Heart left ventricle (tissue), 16 donors: Measurements from ENCODE around the gene CLCN4. TPM values are rescaled to one million over a fixed set of nuclear protein-coding genes. Genes with fewer than 3 reads are reported as not detected.

Source experiments
- ATAC-seq, 4 donors: fragments of 200-7000 bp; cut with Tn5 transposase; one replicate each; pipeline ENCODE4 v1.9.1; 2020 to 2022; ENCODE audit warnings: moderate library complexity in 4 of 4, mild to moderate bottlenecking in 3 of 4, moderate number of reproducible peaks in 1 of 4
- DNase-seq, 5 donors: peaks; one replicate each; pipeline ENCODE4 v3.0.0-alpha.2; 2020
- H3K27ac ChIP-seq, 12 donors: fragments of 200-600 bp; sonication (generic) in 4 of 12; one replicate each; pipeline versions ENCODE4 v1.5.0 to v1.8.0; 2016 to 2022; ENCODE audit warnings: mild to moderate bottlenecking in 2 of 12
- H3K27me3 ChIP-seq, 9 donors: fragments of 200-600 bp; sonication (generic) in 2 of 9; one replicate each; pipeline versions ENCODE4 v1.5.1 to v1.8.0; 2016 to 2022; ENCODE audit warnings: mild to moderate bottlenecking in 3 of 9
- H3K36me3 ChIP-seq, 9 donors: fragments of 200-600 bp; sonication (generic) in 2 of 9; one replicate each; pipeline versions ENCODE4 v1.5.0 to v1.8.0; 2018 to 2022; ENCODE audit warnings: mild to moderate bottlenecking in 2 of 9
- H3K4me1 ChIP-seq, 12 donors: fragments of 200-600 bp; sonication (generic) in 4 of 12; one replicate each; pipeline versions ENCODE4 v1.5.0 to v1.8.0; 2016 to 2022; ENCODE audit warnings: mild to moderate bottlenecking in 3 of 12
- H3K4me3 ChIP-seq, 12 donors: fragments of 200-600 bp; sonication (generic) in 4 of 12; one replicate each; pipeline versions ENCODE4 v1.5.0 to v1.8.0; 2017 to 2022; ENCODE audit warnings: mild to moderate bottlenecking in 9 of 12, moderate library complexity in 4 of 12
- H3K9me3 ChIP-seq, 12 donors: fragments of 200-600 bp; sonication (generic) in 4 of 12; one replicate each; pipeline versions ENCODE4 v1.5.0 to v1.8.0; 2016 to 2022; ENCODE audit warnings: mild to moderate bottlenecking in 1 of 12
- CTCF ChIP-seq, 12 donors: fragments of 200-600 bp; sonication (generic) in 4 of 12; IDR thresholded peaks; one replicate each; pipeline versions ENCODE4 v1.5.0 to v1.8.0; 2018 to 2022; ENCODE audit warnings: antibody characterized with exemption in 12 of 12, mild to moderate bottlenecking in 5 of 12
- POLR2A ChIP-seq, 2 donors: fragments of 450-650 bp; IDR thresholded peaks; one replicate each; pipeline ENCODE4 v1.6.1; 2017; ENCODE audit warnings: antibody characterized with exemption in 2 of 2, mild to moderate bottlenecking in 2 of 2, moderate library complexity in 2 of 2
- WGBS, 4 donors: extraction: QIAGEN DNeasy Blood & Tissue Kit in 2 of 4; methylation state at CpG; one replicate each; pipeline versions ENCODE4 v1.1.5 to v1.1.7; 2013 to 2018; 5-methylcytosine and 5-hydroxymethylcytosine counted together
- intact Hi-C, 10 donors: fragments of 100-400 bp; cut with DNase I; formaldehyde crosslinking; loops; one replicate each; pipeline versions ENCODE4 v1.11.1 to v1.14.2; 2022
- polyA plus RNA-seq, 2 donors: library from polyadenylated mRNA; stranded (reverse); fragments of 200-250 nt; gene quantifications; one replicate each; pipeline ENCODE4 v1.2.3, GENCODE V29; 2013
- total RNA-seq, 9 donors: library from RNA; depleted of rRNA in 2 of 9; stranded (reverse); fragments of >200 nt in 2 of 9; fragmentation: NEBNext Ultra II Directional in 3 of 9; extraction: Animal tissue kit (Norgen Biotek cat#: 25700) in 3 of 9; gene quantifications; one replicate each; pipeline versions ENCODE4 v1.1.0 to v1.2.4, GENCODE V29; 2016 to 2023
- donor health status: ischemic (EF 13 %, LVEDD 7.1; RV severe dilation, severe dysfunction).
- donor health status: healthy with polysubstance abuse.
- donor health status: DM: no; HTN: yes; CAD: no.
- donor health status: DM: no; HTN: no; CAD: no.
- donor health status: ischemic (EF 25% LVEDD 6.9; RV normal size, moderate dysfunction).
- donor health status: ischemic (EF 25% LVEDD 5.7; RV mildly dilated, moderate dysfunction).
- donor health status: healthy.
- donor health status: DM: yes; HTN: yes; CAD: no.
- donor health status: ischemic (EF 35%, LVEDD 5.7; RV mildly dilated, moderate dysfunction).
- donor health status: nonischemic (EF 11% LVEDD 7.7; RV severe dilation, severe dysfunction).
- donor health status: DM: yes; HTN: yes; CAD: no.
- donor health status: PGD.
- donor health status: ischemic (EF 29% LVEDD 5.4; RV normal size, mild dysfunction).
- donor health status: nonischemic (EF 23%, LVEDD 6.1; RV moderate dilation, normal function).

The CLCN4 gene
- total and polyA plus RNA-seq, 11 donors = 6.4 to 39.0 (median 29.2) TPM

GRCh38 chrX:10244915-10245622, 88.3 kb downstream of the CLCN4 start:
- intact Hi-C loops = no loop called here
- WGBS, 4 donors = 51 to 68% (median 65%) methylated on average over 9 of the region's 9 CpGs
- Histone ChIP-seq H3K4me1 (peaks cover 0 to 6% (median 0%) of the 10 kb centered on the region in 12 donors), H3K36me3 (no peaks in the 10 kb centered on the region), H3K9me3 (no peaks in the 10 kb centered on the region), H3K27me3 (peaks cover 0 to 5% (median 0%) of the 10 kb centered on the region in 9 donors), H3K27ac (peak overlapping the region in 1 of 12 donors; percentile 25), H3K4me3 (no peak overlapping the region)
- DNase-seq = no peak
- TF ChIP-seq POLR2A (IDR thresholded peaks at IDR 0.05) (no peak), CTCF (IDR thresholded peaks at IDR 0.05) (no peak)
- peak in 1 of 4 donors; percentile 33 for ATAC-seq

- intact Hi-C loops = no loop called here
- Histone ChIP-seq H3K4me1 (peaks cover 0 to 6% (median 0%) of the 10 kb centered on the region in 12 donors), H3K36me3 (no peaks in the 10 kb centered on the region), H3K4me3 (no peak overlapping the region), H3K27me3 (peaks cover 0 to 5% (median 0%) of the 10 kb centered on the region in 9 donors), H3K9me3 (no peaks in the 10 kb centered on the region), H3K27ac (no peak overlapping the region)
- DNase-seq (no peak), ATAC-seq (no peak)
- TF ChIP-seq POLR2A (IDR thresholded peaks at IDR 0.05) (no peak), CTCF (IDR thresholded peaks at IDR 0.05) (no peak)
- 73 to 78% (median 74%) methylated on average over 4 of the region's 4 CpGs for WGBS, 4 donors
Measured at GRCh38 chrX:10245886-10246285, 89.1 kb downstream of the CLCN4 start.

GRCh38 chrX:10246297-10246696, 89.5 kb downstream of the CLCN4 start:
- no peak for TF ChIP-seq CTCF (IDR thresholded peaks at IDR 0.05)
- no peak for TF ChIP-seq POLR2A (IDR thresholded peaks at IDR 0.05)
- peak in 2 of 4 donors; percentile 62 to 71 for ATAC-seq
- Histone ChIP-seq H3K36me3 (no peaks in the 10 kb centered on the region), H3K9me3 (no peaks in the 10 kb centered on the region), H3K27me3 (peaks cover 0 to 5% (median 0%) of the 10 kb centered on the region in 9 donors), H3K4me3 (no peak overlapping the region), H3K27ac (no peak overlapping the region), H3K4me1 (peaks cover 0 to 6% (median 0%) of the 10 kb centered on the region in 12 donors)
- 40 to 46% (median 43%) methylated on average over 4 of the region's 4 CpGs for WGBS, 4 donors
- intact Hi-C loops = no loop called here
- DNase-seq = no peak

GRCh38 chrX:10246846-10247245, 90.1 kb downstream of the CLCN4 start:
- no peak overlapping the region for H3K4me3 ChIP-seq
- intact Hi-C loops = no loop called here
- peak in 2 of 4 donors; percentile 39 for ATAC-seq
- H3K27ac ChIP-seq = no peak overlapping the region
- no peaks in the 10 kb centered on the region for H3K36me3 ChIP-seq
- no peak for TF ChIP-seq POLR2A (IDR thresholded peaks at IDR 0.05)
- no peak for TF ChIP-seq CTCF (IDR thresholded peaks at IDR 0.05)
- H3K27me3 ChIP-seq = peaks cover 0 to 5% (median 0%) of the 10 kb centered on the region in 9 donors
- WGBS, 4 donors = 57 to 74% (median 69%) methylated on average over 2 of the region's 2 CpGs
- H3K9me3 ChIP-seq = no peaks in the 10 kb centered on the region
- H3K4me1 ChIP-seq = peaks cover 0 to 6% (median 0%) of the 10 kb centered on the region in 12 donors
- DNase-seq = no peak
